MM.1S (cell line): ENCODE data around the gene PREX1.

ENCODE experiments used
- DNase-seq: peaks from one replicate; pipeline ENCODE4 v3.0.0-alpha.2; 2015
- H2AFZ ChIP-seq: fragments of 300-600 bp; sonication (generic); 2 replicates; pipeline ENCODE4 v1.6.0; 2016; ENCODE audit warnings: antibody characterized with exemption, low read length
- H3F3A ChIP-seq: fragments of 300-600 bp; sonication (generic); 2 replicates; pipeline ENCODE4 v1.6.1; 2016; ENCODE audit warnings: mild to moderate bottlenecking, antibody characterized with exemption, low read length, moderate library complexity, mixed read lengths; ENCODE audit not compliant: insufficient read depth
- H3K27ac ChIP-seq: fragments of 300-600 bp; sonication (generic); 2 replicates; pipeline ENCODE4 v1.5.1; 2016; ENCODE audit warnings: mild to moderate bottlenecking, low read length
- H3K27me3 ChIP-seq: fragments of 300-600 bp; sonication (generic); replicated peaks from 2 replicates; pipeline ENCODE4 v1.6.0; 2016; ENCODE audit warnings: low read length; ENCODE audit not compliant: insufficient read depth
- H3K36me3 ChIP-seq: fragments of 300-600 bp; sonication (generic); replicated peaks from 2 replicates; pipeline ENCODE4 v1.6.1; 2016; ENCODE audit warnings: mild to moderate bottlenecking, low read length, mixed read lengths; ENCODE audit not compliant: insufficient read depth
- H3K4me1 ChIP-seq: fragments of 300-600 bp; sonication (generic); 2 replicates; pipeline ENCODE4 v1.6.1; 2016; ENCODE audit warnings: low read length, mixed read lengths
- H3K4me2 ChIP-seq: fragments of 300-600 bp; sonication (generic); 2 replicates; pipeline ENCODE4 v1.6.0; 2016; ENCODE audit warnings: low read depth, low read length
- H3K4me3 ChIP-seq: fragments of 300-600 bp; sonication (generic); 2 replicates; pipeline ENCODE4 v1.5.1; 2016; ENCODE audit warnings: low read length, mixed read lengths
- H3K79me2 ChIP-seq: fragments of 300-600 bp; sonication (generic); 2 replicates; pipeline ENCODE4 v1.6.1; 2016; ENCODE audit warnings: mixed run types, low read length, mixed read lengths
- H3K9ac ChIP-seq: fragments of 300-600 bp; sonication (generic); 2 replicates; pipeline ENCODE4 v1.6.1; 2016; ENCODE audit warnings: low read length, mixed read lengths
- H3K9me2 ChIP-seq: fragments of 300-600 bp; sonication (generic); replicated peaks from 2 replicates; pipeline ENCODE4 v1.6.1; 2016; ENCODE audit warnings: mild to moderate bottlenecking, low read length, mixed read lengths; ENCODE audit not compliant: insufficient read depth
- H3K9me3 ChIP-seq: fragments of 300-600 bp; sonication (generic); replicated peaks from 2 replicates; pipeline ENCODE4 v1.6.1; 2016; ENCODE audit warnings: mild to moderate bottlenecking, low read length, mixed read lengths; ENCODE audit not compliant: insufficient read depth
- H4K20me1 ChIP-seq: fragments of 300-600 bp; sonication (generic); 2 replicates; pipeline ENCODE4 v1.6.1; 2016; ENCODE audit warnings: mild to moderate bottlenecking, low read length, moderate library complexity, mixed read lengths; ENCODE audit not compliant: insufficient read depth
- EZH2 ChIP-seq: fragments of 300-600 bp; sonication (generic); optimal IDR thresholded peaks from 2 replicates; pipeline ENCODE3; 2017; ENCODE audit warnings: low read depth, mild to moderate bottlenecking, antibody characterized with exemption, low read length, mixed read lengths
- EZH2phosphoT487 ChIP-seq: fragments of 300-600 bp; sonication (generic); IDR thresholded peaks from 2 replicates; pipeline ENCODE4 v1.6.1; 2018; ENCODE audit warnings: antibody characterized with exemption, low read length
- TF ChIP-seq, protein P1 (sequence below): fragments of 300-600 bp; sonication (generic); IDR thresholded peaks from 2 replicates; pipeline ENCODE4 v1.5.1; 2016; ENCODE audit warnings: antibody characterized with exemption, low read length, mixed read lengths

Gene PREX1

GRCh38 chr20:48822879-48823385 lies 4.9 kb downstream of the PREX1 start:
- Histone ChIP-seq H3K79me2 (no peaks in the 10 kb centered on the region), H4K20me1 (no peaks in the 10 kb centered on the region), H3K27ac (no peak overlapping the region), H3K4me3 (peak overlapping the region; percentile 35; the same call in 1 of the 2 replicates), H3F3A (no peaks in the 10 kb centered on the region), H3K9ac (no peak overlapping the region), H3K36me3 (no peaks in the 10 kb centered on the region), H3K9me3 (no peaks in the 10 kb centered on the region), H3K9me2 (no peaks in the 10 kb centered on the region), H3K27me3 (peaks cover 15% of the 10 kb centered on the region), H2AFZ (peak overlapping the region; percentile 33; the same call in 1 of the 2 replicates), H3K4me1 (peaks cover 13% of the 10 kb centered on the region), H3K4me2 (peak overlapping the region; percentile 67; the same call in 1 of the 2 replicates)
- TF ChIP-seq EZH2 (no peak), EZH2phosphoT487 (no peak)
- TF ChIP-seq, protein P1, sequence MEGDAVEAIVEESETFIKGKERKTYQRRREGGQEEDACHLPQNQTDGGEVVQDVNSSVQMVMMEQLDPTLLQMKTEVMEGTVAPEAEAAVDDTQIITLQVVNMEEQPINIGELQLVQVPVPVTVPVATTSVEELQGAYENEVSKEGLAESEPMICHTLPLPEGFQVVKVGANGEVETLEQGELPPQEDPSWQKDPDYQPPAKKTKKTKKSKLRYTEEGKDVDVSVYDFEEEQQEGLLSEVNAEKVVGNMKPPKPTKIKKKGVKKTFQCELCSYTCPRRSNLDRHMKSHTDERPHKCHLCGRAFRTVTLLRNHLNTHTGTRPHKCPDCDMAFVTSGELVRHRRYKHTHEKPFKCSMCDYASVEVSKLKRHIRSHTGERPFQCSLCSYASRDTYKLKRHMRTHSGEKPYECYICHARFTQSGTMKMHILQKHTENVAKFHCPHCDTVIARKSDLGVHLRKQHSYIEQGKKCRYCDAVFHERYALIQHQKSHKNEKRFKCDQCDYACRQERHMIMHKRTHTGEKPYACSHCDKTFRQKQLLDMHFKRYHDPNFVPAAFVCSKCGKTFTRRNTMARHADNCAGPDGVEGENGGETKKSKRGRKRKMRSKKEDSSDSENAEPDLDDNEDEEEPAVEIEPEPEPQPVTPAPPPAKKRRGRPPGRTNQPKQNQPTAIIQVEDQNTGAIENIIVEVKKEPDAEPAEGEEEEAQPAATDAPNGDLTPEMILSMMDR: no peak
- DNase-seq: no peak

GRCh38 chr20:48822178-48822577 lies 5.6 kb downstream of the PREX1 start:
- H3K4me2 ChIP-seq: 0 out of 2 replicates have a peak overlapping the region, but pooled peaks have one; percentile 67
- no peaks in the 10 kb centered on the region for H3K79me2 ChIP-seq
- peaks cover 13% of the 10 kb centered on the region for H3K4me1 ChIP-seq
- no peaks in the 10 kb centered on the region for H3K36me3 ChIP-seq
- H4K20me1 ChIP-seq: no peaks in the 10 kb centered on the region
- DNase-seq: no peak
- H2AFZ ChIP-seq: no peak overlapping the region
- H3K9me2 ChIP-seq: no peaks in the 10 kb centered on the region
- no peak overlapping the region for H3K27ac ChIP-seq
- H3K4me3 ChIP-seq: no peak overlapping the region
- no peak overlapping the region for H3K9ac ChIP-seq
- peaks cover 14% of the 10 kb centered on the region for H3K27me3 ChIP-seq
- no peaks in the 10 kb centered on the region for H3F3A ChIP-seq
- TF ChIP-seq EZH2: no peak
- TF ChIP-seq, protein P1: no peak
- no peak for TF ChIP-seq EZH2phosphoT487
- no peaks in the 10 kb centered on the region for H3K9me3 ChIP-seq

DNA sequence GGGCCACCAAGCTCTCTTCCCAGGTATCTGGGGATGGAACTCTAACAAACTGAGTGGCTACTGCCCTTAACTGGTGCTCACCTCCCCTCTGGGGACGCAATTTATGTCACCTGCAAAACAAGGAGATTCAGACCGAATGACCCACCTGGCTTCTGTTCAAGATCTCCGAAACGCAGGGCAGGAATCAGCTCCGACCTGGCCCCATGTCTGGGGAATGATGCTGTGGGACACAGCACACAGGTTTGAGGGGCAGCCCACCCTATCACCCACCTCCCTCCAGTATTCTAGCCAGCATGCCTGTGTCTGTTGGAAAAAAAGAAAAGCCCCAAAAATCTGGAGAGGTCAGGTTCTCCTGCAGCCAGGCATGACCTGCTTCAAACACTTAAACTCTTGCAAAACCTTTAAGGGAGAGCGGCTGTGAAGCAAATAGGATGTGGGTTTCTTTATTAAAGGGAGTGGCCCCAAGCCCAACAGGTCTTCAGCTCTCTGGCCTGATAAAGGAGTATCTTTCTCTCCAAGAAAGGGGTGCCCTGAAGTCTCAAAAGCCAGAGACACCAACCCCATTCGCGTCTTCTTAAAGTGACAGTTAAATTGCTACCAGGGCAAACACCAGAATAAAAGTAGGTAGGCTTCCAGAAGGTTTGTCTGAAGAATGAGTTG lies 6.4 kb downstream of the PREX1 start:
- H3K4me3 ChIP-seq: no peak overlapping the region
- H3K27me3 ChIP-seq: peaks cover 6% of the 10 kb centered on the region; the same call in 1 of the 2 replicates
- no peak overlapping the region for H3K9ac ChIP-seq
- H3F3A ChIP-seq: no peaks in the 10 kb centered on the region
- no peak overlapping the region for H3K4me2 ChIP-seq
- H3K9me3 ChIP-seq: no peaks in the 10 kb centered on the region
- no peaks in the 10 kb centered on the region for H3K79me2 ChIP-seq
- no peaks in the 10 kb centered on the region for H4K20me1 ChIP-seq
- H3K9me2 ChIP-seq: no peaks in the 10 kb centered on the region
- peaks cover 13% of the 10 kb centered on the region for H3K4me1 ChIP-seq
- DNase-seq: no peak
- H3K27ac ChIP-seq: no peak overlapping the region
- H2AFZ ChIP-seq: no peak overlapping the region
- TF ChIP-seq, protein P1: no peak
- no peak for TF ChIP-seq EZH2
- no peaks in the 10 kb centered on the region for H3K36me3 ChIP-seq
